CD1c-positive myeloid dendritic cell (primary cell): ENCODE measurements around the gene RPL27A.
"Not testable (repeated sequence)": the region's sequence is repeated elsewhere in the genome, so short reads cannot be mapped to it uniquely, and the experiment has no call there.

Experiments used
- DNase-seq: peaks from one replicate; pipeline ENCODE4 v3.0.0-alpha.2; 2016; ENCODE audit errors: extremely low spot score

Gene RPL27A

DNA sequence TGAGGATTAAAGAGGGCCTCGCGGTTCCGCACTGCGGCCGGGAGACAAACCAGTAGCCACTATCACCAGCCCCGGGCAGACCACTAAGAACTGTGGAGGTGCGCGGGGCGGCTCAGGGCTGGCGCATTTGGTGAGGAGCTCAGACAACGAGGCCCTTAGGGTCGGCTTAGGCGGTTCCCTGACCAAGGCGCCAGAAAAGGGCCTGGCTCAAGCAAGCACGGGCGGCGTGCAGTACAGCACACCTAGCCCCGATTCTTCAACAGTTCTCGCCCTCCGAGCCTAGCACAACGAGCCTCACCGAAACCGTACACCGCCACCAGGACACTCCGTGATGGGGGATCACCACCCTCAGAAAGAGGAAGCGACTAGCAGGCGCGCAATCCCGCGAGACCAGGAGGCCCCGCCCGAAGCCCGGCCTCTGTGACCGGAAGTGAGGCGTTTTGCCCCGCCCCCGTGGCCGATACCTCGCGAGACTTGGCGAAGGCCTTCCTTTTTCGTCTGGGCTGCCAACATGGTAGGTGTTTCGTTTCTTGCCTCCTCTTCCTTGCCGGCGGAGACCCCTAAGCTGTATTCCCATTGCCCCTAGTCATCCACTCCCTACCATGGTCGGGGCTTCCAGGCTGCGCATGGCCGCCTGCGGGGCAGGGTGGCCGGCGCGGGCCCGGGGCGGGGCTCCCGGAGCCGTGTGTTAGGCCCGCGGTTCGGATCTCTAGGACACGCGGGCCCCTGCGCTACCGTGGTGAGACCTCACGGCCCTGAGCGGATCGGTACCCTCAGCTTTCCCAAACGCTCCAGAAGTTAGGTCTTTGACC, at the start of gene RPL27A, which contains the start of gene TRIM66:
RPL27A (plus strand) TSS at position 490 of the 812 bp plus-strand sequence; CDS start at position 512, 22 bp downstream.
TRIM66 (minus strand) TSS at position 363 of the 812 bp plus-strand sequence. CDS start 10,391 bp downstream, outside the sequence.
- peak; percentile 99 for DNase-seq

DNA sequence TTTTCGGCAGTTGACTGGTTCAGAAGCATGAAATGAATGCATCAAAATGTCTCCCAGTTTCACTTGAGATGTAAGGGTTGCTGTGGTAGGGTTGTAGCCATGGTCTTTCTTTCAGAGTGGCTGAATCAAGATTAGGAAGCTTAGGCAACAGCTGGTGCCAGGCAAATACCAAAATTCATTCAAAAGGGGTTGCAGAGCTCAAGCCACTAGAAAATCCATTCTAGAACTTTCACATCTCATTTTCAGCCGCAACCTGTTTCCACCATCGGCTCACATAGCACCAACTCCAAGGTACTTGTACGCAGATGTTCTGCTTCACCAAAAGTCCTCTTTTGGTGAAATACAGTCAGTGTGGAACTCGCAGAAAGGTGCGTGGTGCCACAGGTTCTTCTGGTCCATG, 48.1 kb upstream of the RPL27A start:
- DNase-seq: no peak

DNA sequence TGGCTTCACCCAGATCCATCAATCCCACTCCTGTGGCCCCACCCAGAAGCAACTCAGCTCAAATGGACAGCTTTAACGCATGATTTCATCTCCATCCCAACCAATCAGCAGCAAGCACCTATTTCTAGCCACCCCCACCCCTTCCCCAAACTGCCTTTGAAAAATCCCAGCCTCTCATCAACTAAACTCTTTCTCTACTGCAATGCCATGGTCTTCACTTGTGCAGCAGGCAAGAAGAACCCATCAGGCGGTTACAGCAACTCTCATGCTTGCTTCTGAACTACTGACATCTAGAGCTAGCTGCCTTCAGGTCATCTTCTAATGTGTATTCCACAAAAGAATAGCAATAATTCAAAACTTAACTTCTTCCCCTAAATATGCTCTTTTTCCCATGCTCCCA, 46.5 kb upstream of the RPL27A start:
- no peak for DNase-seq

DNA sequence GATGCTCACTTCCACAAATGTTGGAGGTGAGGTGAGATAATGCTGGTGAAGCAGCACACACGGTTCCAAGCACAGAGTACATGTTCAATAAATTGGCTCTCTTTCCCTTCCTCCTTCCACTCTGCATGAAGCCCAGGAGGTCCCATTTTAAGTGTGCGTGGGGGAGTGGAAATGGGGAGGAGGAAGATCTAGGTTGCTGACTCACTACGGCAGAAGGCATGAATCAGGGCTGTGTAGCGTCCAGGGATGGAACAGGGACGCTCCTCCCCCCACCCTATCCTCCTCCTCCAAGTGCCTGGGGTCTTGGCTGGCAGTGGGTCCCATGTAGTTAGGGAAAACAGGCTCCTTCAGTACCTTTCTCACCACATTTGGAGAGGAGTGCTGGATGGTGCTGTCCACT, 44.3 kb upstream of the RPL27A start:
- no peak for DNase-seq

DNA sequence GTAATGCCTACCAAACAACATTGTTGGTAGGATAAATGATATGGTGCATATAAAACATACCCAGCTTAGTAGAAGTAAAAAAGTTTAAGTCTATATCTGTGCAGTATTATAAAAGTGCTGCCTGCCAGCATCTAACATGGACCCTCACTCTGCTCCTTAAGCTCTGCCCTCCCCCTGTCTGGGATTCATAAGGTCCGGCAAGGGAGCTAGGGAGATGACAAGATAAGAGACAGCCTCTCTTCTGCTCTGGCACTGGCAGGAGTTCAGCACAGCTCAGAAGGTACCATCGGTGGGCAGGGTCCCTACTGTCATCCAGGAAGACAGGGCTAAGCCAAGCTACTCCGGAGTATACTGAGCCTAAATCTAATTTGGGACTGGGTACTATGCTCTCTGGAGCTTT, 42.9 kb upstream of the RPL27A start:
- no peak for DNase-seq

DNA sequence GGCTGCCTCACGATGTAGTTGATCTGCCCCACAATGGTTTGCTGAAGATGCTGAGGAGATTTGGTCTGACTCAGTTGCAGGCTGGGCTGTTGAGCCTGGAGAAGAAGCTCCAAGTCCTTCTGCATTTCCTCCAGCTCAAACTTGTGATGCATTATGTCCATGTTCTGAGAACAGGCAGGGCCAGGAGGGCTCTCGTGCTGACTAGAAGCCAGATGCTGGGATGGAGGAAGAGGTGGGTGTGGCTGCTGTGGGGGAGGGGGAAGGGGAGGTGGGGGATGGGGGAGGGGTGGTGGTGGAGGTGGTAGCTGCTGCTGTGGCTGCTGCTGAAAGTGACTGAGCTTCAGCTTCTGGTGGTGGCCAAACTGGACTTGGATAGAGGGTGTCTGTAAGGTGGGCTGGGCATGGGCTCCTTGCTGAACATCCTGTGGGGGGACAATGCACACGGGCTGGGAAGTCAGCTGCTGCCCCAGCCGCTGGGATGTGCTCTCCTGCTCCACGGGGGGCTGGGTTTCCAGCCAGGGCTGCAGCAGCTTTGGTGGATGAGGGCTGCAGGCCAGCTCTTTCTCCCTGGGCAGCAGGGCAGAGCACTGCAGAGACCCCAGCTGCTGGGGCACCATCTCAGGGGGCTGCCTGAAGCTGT, 42.2 kb upstream of the RPL27A start:
- DNase-seq: no peak

DNA sequence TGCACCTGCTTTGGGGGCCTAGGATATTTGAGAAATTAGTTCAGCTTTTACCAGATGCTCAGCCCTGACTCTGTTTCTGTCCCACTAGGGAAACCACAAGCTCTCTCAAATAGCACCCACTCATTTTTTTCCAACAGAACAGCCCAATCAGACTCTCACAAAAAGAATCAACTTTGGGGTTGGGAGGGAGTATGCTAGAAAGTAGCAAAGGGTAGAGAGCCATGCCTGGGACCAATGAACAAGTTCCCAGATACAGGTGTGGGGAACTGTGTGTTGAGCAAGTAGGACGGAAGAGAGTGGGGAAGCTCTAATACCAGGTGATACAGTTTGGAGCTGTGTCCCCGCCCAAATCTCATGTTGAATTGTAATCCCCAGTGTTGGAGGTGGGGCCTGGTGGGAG, 41.3 kb upstream of the RPL27A start:
- DNase-seq: no peak

DNA sequence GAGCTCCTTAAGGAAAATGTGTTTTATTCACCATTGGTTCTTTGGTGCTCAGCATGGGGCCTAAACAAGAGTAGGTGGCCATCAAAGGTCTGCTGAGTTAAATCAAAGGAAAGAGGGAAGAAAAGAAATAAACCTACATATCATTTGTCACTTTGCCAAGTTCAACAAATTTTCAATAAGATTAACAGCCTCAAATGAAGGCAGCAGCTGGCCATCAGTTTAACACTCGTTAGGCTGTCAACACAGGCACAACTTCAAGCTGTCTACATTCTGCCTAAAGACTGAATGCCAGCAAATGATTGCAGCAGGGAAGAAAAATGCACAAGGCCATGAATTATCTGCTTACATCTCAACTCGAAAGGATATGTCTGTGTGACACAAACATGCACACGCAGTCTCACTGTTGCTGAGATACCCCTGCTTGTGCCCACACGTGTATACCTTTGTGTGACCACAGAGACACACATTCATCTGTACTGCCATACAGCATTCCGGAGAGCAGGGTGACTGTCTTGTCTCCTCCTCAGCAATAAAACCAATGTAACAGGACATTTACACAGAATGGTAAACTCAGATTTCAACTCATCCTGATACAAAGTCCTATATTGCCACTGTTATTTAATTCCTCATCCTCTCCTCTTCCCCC, 40.3 kb upstream of the RPL27A start:
- DNase-seq: no peak

DNA sequence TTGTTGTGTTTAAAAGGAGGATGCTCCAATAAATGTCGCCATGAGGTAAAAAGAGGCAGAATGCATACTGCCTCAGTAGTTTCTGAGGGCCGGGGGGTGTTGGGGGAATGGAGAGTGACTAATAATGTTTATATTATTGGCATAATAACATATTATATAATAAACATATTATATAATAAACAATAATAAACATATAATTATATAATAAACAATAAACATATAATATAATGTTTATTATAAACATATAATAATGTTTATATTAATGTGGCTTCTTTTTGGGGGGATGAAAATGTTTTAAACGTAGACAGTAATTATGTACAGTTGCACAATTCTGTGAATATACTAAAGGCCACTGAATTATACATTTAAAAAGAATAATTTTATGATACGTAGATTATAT, 35.7 kb upstream of the RPL27A start:
- DNase-seq: no peak

DNA sequence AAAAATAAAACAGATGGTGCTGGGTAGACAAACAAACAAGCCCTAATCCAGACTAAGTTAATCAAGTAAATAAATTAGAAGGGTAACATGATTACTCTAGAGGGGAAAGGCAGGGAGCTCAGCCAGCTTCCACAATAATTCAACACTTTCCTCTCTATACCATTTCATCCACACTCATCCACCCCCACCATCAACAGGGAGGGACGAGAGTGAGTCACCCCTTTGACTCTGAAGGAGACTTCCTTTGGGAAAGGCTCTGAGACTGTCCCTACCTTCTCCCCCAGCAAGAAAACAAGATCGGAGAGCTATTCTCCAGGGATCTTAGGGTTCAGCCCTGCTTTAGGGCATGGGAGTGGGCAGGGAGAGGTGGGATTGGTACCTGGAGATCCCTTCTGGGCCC, 33.2 kb upstream of the RPL27A start:
- DNase-seq: no peak

DNA sequence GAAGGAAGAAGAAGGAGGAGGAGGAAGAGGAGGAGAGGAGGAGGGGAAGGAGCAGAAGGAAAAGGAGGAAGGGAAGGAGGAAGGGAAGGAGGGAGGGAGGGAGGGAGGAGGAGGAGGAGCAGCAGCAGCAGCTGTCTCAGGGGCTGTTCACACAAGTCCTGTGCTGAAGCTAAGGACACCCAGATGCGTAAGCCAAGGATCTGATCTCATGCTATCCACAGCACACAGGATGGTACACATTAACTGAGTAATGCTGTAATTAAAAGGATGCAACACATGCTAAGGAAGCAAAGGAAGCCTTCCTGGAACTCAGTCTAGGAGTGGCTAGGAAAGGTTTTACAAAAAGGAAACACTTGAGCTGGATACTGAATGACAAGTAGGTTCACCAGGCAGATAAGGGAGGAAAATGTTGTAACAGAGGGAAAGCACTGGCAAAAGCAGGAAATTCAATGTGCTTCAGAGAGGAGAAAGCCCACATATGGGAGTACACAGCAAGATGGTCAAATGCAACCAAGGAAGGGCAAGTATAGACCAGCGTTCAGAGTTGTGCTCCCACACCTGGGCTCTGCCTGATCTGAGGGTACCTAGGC, 32.1 kb upstream of the RPL27A start:
- no peak for DNase-seq

DNA sequence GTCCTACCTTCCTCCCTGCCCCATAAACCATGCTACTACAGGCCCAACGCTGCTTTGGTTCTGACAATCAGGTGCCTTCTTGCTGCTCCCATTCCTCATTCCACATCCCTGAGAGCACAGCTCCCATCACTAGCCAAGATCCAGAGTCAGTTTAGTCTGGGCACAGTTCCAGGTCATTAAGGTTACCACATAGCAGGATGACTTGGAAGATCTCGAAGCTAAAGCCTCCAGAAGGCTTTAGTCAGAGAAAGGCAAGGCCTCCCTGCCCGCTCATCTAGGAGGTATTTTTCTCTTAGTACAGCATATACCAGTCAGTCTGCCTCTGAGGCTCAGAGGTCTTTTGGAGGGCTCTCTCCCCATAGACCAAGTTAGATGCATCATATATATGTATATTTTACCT, 30.5 kb upstream of the RPL27A start:
- no peak for DNase-seq

DNA sequence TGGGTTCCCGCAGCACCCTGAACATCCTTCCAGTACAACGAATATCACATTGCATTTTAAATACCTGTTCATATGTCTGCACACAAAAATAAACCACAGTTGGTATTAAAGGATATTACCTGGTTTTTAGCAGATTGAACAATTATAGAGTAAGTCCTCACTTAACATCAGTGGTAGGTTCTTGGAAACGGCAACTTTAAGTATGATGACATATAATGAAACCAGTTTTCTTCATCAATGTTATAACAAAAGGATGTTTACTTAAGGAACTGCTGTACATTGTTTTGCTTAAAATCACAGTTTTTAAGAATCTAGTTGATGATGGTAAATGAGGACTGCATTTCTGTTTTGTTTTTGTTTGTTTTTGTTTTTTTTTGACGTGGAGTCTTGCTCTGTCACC, 28.1 kb upstream of the RPL27A start:
- no peak for DNase-seq

DNA sequence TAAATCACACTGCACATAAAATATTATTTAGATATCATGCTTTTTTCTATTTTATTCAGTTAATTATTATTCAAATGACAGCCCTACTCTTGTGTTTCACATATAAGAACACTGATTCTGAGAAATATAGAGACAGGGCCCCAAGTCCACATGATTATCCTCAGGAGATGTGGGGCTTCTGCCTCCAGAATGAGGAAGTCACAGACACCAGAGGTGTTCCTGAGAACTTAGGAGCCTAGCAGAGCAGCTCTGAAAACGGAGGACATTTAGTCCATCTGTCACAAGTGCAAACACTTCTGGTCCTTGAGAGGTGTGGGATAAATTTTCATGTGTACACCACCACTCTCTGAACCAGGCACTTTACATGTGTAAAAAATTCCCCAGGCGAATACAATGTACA, 26.3 kb upstream of the RPL27A start:
- DNase-seq: no peak

DNA sequence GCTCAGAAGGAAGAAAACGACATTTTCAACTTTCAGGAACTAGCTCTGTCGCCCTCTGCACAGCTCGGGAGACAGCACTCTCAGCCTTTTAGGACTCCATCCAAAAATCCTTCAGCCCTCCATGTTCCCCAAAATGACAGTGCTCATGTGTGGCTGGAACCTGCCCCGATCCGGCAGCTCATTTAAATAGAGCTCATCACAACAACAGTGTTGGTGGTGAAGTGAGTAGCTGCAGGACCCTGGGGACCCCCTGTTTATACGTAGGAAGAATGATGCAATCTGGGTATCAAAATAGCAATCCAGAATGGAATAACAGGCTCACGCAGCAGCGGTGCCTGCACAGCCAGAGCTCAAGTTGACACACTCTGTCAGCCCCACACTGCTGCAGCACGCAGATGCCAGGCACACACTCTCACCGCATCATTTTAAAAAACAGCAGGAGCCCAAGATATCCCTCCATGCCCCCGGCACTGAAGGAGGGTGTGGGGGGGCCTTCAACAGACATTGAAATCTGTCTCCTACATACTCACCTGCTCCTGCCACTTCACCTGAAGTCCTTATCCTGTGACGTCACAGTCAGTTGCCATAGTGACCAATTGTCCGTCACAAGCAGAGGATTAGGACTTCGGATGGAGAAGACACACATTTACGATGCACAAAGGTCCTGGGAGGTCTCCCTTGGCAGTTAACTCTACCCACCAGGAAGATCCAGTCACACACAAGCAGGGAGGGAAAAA, 24.1 kb upstream of the RPL27A start:
- DNase-seq: no peak

DNA sequence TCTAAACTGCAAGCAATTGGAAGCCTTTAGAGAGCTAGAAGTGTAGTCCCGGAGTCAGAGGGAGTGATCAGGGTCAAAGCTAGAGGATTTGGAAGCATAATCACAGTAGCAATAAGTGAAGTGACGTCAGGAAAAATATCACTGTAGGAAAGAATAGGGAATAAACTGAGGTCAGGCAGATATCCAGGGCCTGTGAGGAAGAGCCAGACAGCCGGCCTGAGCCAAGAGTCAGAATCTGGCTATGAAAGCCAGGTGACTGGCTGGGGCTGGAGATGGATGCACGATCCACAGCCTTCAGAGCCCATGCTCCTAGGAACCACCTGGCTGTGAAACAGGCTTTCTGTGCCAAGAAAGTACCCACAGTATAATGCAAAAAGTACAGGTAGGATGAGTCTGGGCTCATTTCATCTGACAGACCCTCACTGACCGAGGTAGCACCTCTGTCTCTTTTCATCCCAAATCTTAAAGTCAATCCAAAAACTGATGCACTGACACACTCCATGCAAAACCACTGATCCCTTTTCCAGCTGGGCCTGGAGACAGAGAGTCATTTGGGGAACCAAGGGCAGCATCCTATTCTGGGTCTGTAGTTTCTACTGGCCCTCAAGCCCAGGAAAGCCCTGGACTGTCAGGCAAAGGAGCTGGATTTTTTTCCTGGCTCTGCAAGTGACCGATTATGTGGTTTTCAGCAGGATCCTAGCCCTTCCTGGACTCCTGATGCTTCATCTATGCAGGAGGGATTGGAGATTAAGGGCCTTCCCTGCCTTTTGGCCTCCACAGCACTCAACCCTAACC, 21.4 kb upstream of the RPL27A start:
- no peak for DNase-seq

DNA sequence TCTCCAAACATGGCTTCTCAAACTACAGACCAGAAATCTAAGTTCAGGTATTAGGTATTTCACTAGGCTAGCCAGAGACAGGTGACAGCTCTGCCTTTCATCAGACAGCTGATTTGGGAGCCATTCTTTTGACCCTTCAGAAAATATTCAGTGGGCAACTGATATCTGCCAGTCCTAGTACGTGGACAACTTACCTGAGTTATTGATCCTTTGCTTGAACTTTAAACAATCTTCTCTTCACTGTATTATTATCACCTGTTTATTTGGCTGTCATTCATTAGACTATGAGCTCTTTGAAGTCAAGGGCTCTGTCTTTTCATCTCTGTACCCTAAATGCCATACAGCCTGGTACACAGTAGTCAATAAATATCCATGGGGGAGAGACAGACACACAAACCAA, 17.4 kb upstream of the RPL27A start:
- no peak for DNase-seq

DNA sequence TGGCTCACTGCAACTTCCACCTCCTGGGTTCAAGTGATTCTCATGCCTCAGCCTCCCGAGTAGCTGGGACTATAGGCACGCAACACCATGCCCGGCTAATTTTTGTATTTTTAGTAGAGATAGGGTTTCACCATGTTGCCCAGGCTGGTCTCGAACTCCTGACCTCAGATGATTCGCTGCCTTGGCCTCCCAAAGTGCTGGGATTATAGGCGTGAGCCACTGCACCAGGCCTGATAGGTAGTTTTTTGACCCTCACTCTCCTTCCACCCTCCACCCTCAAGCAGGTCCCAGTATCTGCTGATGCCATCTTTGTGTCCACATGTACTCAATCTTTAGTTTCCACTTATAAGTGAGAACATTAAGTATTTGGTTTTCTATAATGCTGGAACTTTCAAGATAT, 12.5 kb upstream of the RPL27A start:
- not testable (repeated sequence) for DNase-seq

DNA sequence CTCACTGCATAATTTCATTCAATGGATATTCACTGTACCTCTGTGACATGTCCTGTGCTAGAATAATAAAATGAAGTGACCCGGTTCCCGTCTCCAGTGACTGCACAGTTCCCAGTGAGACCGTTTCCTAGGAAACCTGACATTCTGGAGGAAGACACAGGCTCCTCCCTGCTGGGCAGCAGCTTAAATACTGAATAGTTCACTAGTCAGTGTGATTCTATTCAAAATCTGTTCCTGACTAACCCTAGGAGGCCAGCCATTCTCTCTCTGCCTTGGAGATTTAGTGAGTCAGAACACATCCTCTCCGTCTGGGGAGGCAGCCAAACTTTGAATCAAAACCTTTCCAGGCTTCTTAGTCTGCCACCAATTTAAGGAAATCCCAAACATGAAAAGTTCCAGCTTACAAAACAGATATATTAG, 11.4 kb upstream of the RPL27A start:
- no peak for DNase-seq

DNA sequence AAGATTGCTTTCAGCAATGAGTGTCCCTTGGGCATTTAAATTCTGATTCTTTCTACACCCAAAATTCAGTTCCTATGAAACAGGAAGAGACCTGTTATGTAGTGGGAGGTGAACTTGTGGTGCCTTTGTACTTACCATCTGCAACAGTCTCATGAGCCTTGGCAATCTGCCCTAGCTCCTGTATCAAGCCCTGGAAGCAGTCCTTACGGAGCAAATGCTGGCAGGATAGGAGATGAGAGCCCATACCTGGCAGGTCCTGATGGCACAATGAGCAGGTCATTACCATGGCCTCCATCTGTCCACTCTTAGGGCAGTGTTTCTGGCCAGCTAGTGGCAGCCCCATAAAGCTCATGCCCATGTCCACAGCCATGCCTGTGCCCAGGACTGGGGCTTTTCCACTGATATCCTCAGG, 10.9 kb upstream of the RPL27A start:
- no peak for DNase-seq

DNA sequence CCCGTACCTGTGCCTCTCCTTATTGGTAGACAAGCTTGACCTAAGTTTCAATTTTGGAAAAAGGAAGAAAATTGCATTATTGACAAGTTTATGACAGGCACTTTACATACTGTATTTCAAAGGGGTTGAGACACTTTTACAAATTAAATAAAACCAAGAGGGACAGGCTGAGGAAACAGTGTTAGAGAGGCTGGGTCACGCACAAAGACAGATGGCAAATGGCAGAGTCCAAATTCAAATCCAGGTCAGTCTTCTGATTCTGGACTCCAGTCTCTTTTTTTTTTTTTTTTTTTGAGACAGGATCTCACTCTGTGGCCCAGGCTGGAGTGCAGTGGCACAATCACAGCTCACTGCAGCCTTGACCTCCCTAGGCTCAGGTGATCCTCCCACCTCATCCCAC, 10.2 kb upstream of the RPL27A start:
- no peak for DNase-seq
